Activated CD8-positive, alpha-beta memory T cell treated with anti-CD3 and anti-CD28 coated beads, Interleukin-2, amount 10 ng/mL, durations not matched to agents 7 days and 5 days (primary cell): Measurements from ENCODE around the gene TIAM1. TPM values are rescaled to one million over a fixed set of nuclear protein-coding genes. Genes with fewer than 3 reads are reported as not detected.
A peak's percentile ranks its signal among the peaks of the same experiment; 100 is the strongest.

Experiments used
- ATAC-seq: fragments of 150-1000 bp; cut with Tn5 transposase; one replicate; pipeline ENCODE4 v1.10.0; 2021; ENCODE audit warnings: moderate library complexity
- CTCF ChIA-PET: fragments of 350-600 bp; sonication (Branson Sonifier 250); formaldehyde crosslinking; loops from one replicate; lab custom pipeline; 2021; ENCODE audit warnings: antibody characterized with exemption; lab: Charles Lee
- DNase-seq: peaks from one replicate; pipeline ENCODE4 v3.0.0-alpha.2; 2020
- H3K27ac Mint-ChIP-seq: one replicate; pipeline ENCODE4 v1.8.0; 2021; ENCODE audit warnings: mild to moderate bottlenecking, mixed read lengths
- H3K27me3 Mint-ChIP-seq: one replicate; pipeline ENCODE4 v1.8.0; 2021; ENCODE audit warnings: mixed read lengths
- H3K36me3 Mint-ChIP-seq: one replicate; pipeline ENCODE4 v1.8.0; 2021; ENCODE audit warnings: mild to moderate bottlenecking, mixed read lengths
- H3K4me1 Mint-ChIP-seq: one replicate; pipeline ENCODE4 v1.8.0; 2021; ENCODE audit warnings: mixed read lengths
- H3K4me3 Mint-ChIP-seq: one replicate; pipeline ENCODE4 v1.8.0; 2021; ENCODE audit warnings: mild to moderate bottlenecking, moderate library complexity, mixed read lengths
- H3K9me3 Mint-ChIP-seq: one replicate; pipeline ENCODE4 v1.8.0; 2022; ENCODE audit warnings: low read depth, mixed read lengths
- total RNA-seq, 2 experiments: library from RNA; stranded (reverse); gene quantifications; one replicate each; pipeline ENCODE4 v1.2.3, GENCODE V29; 2021

Gene TIAM1
- total RNA-seq, 2 experiments from 2014 or later, result 18.8 to 20.5 TPM

DNA sequence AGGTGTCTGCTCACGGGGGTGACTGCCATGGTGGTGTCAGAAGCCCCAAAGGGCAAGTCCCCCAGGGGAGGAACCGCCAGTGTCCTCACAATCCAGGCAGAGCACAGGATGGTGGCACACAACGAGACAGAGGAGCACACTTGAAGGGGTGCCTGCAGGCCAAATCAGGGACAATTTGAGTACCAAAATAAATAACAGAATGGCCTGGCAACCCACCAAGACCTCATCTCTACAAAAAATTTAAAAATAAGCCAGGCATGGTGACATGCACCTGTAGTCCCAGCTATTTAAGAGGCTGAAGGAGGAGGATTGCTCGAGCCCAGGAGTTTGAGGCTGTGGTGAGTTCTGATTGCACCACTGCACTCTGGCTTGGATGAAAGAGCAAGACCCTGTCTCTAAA lies 38.2 kb downstream of the TIAM1 start:
- H3K27ac Mint-ChIP-seq, result no peak overlapping the region
- no peaks in the 10 kb centered on the region for H3K9me3 Mint-ChIP-seq
- no peaks in the 10 kb centered on the region for H3K27me3 Mint-ChIP-seq
- H3K36me3 Mint-ChIP-seq, result no peaks in the 10 kb centered on the region
- ATAC-seq (no peak), DNase-seq (no peak)
- no peak overlapping the region for H3K4me3 Mint-ChIP-seq
- no peaks in the 10 kb centered on the region for H3K4me1 Mint-ChIP-seq
- CTCF ChIA-PET, result no interaction called here

- no peak overlapping the region for H3K27ac Mint-ChIP-seq
- peaks cover 2% of the 10 kb centered on the region for H3K9me3 Mint-ChIP-seq
- CTCF ChIA-PET, result no interaction called here
- H3K36me3 Mint-ChIP-seq, result no peaks in the 10 kb centered on the region
- H3K27me3 Mint-ChIP-seq, result no peaks in the 10 kb centered on the region
- ATAC-seq (no peak), DNase-seq (no peak)
- H3K4me3 Mint-ChIP-seq, result no peak overlapping the region
- peaks cover under 1% of the 10 kb centered on the region for H3K4me1 Mint-ChIP-seq
Measured at GRCh38 chr21:31299291-31300147, 44.5 kb downstream of the TIAM1 start.

DNA sequence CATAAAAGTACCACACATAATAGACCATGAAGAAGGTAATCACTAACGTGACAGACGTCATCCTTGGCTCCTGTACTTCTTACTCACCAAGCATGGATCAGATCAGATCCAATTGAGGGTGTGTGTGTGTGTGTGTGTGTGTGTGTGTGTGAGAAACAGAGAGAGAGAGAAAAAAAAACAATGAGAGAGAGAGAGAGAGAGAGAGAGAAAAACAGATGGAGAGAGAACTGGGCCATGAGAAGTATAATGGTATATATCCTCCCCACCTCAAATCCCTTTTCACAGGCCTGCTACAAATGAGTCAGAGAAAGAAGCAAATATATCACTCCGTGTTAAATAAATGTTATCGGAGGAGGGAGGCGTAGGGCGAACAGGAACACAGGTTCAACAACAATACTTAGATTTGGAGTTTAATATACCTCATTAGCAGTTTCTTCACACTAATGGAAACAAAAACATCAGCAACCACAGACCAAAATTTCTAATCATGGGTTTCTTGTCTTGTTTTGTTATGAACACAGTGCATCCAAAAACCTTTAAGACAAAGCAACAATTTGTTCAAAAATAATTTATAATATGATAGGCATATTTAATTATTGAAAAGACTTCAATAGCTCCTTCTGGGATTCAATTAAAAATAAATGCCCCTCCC lies 45.3 kb downstream of the TIAM1 start:
- Mint-ChIP-seq H3K9me3 (peaks cover 2% of the 10 kb centered on the region), H3K4me3 (no peak overlapping the region), H3K27me3 (no peaks in the 10 kb centered on the region), H3K4me1 (peaks cover 6% of the 10 kb centered on the region), H3K36me3 (no peaks in the 10 kb centered on the region), H3K27ac (no peak overlapping the region)
- CTCF ChIA-PET, result no interaction called here
- no peak for ATAC-seq
- DNase-seq, result no peak

DNA sequence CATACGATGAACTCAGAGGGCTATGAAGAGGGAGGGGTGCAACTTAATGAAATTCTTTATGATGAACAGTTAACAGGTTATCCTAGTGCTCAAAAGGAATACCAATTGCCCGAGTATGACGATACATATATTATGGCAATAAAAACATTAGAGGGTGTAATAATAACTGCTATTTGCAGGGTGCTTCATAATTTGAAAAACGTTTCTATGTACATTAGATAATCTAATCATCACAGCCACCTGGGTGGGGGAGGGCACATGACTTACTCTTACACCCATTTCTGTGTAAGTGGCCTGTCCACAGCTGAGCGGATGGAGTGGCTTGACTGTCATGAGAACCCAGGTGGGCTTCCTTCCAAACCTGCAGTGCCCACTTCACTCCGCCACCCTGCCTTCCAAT lies 46.3 kb downstream of the TIAM1 start:
- DNase-seq, result no peak
- no peak for ATAC-seq
- H3K9me3 Mint-ChIP-seq, result peaks cover 2% of the 10 kb centered on the region
- CTCF ChIA-PET, result no interaction called here
- H3K27me3 Mint-ChIP-seq, result no peaks in the 10 kb centered on the region
- H3K27ac Mint-ChIP-seq, result no peak overlapping the region
- no peak overlapping the region for H3K4me3 Mint-ChIP-seq
- H3K36me3 Mint-ChIP-seq, result no peaks in the 10 kb centered on the region
- peaks cover 9% of the 10 kb centered on the region for H3K4me1 Mint-ChIP-seq

DNA sequence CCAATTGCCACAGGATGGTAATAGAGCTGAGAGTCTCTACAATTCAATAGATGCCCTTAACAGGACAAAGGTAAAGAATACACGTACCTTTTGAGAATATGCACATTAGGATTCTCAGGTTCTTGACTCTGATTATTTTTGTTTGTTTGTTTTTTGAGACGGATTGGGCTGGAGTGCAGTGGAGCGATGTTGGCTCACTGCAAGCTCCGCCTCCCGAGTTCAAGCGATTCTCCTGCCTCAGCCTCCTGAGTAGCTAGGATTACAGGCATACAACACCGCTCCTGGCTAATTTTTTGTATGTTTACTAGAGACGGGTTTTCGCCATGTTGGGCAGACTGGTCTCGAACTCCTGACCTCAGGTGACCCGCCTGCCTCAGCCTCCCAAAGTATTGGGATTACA lies 48.4 kb downstream of the TIAM1 start:
- CTCF ChIA-PET, result no interaction called here
- Mint-ChIP-seq H3K36me3 (no peaks in the 10 kb centered on the region), H3K4me1 (peaks cover 9% of the 10 kb centered on the region), H3K27ac (no peak overlapping the region), H3K9me3 (peaks cover 2% of the 10 kb centered on the region), H3K27me3 (no peaks in the 10 kb centered on the region), H3K4me3 (no peak overlapping the region)
- DNase-seq (no peak), ATAC-seq (no peak)

- Mint-ChIP-seq H3K4me1 (peaks cover 9% of the 10 kb centered on the region), H3K4me3 (no peak overlapping the region), H3K9me3 (peaks cover 2% of the 10 kb centered on the region), H3K36me3 (no peaks in the 10 kb centered on the region), H3K27me3 (no peaks in the 10 kb centered on the region), H3K27ac (no peak overlapping the region)
- ATAC-seq (no peak), DNase-seq (no peak)
- CTCF ChIA-PET, result no interaction called here
Measured at GRCh38 chr21:31294691-31295090, 49.4 kb downstream of the TIAM1 start.

- peaks cover 9% of the 10 kb centered on the region for H3K4me1 Mint-ChIP-seq
- H3K9me3 Mint-ChIP-seq, result peaks cover 2% of the 10 kb centered on the region
- H3K27me3 Mint-ChIP-seq, result no peaks in the 10 kb centered on the region
- H3K36me3 Mint-ChIP-seq, result no peaks in the 10 kb centered on the region
- CTCF ChIA-PET, result no interaction called here
- ATAC-seq (peak; percentile 27), DNase-seq (no peak)
- H3K27ac Mint-ChIP-seq, result no peak overlapping the region
- H3K4me3 Mint-ChIP-seq, result no peak overlapping the region
Measured at GRCh38 chr21:31293986-31294385, 50.1 kb downstream of the TIAM1 start.

GRCh38 chr21:31290765-31291164 lies 53.3 kb downstream of the TIAM1 start:
- no peak overlapping the region for H3K4me3 Mint-ChIP-seq
- no peaks in the 10 kb centered on the region for H3K27me3 Mint-ChIP-seq
- ATAC-seq (no peak), DNase-seq (no peak)
- peaks cover 9% of the 10 kb centered on the region for H3K4me1 Mint-ChIP-seq
- no peak overlapping the region for H3K27ac Mint-ChIP-seq
- H3K9me3 Mint-ChIP-seq, result peaks cover 8% of the 10 kb centered on the region
- H3K36me3 Mint-ChIP-seq, result no peaks in the 10 kb centered on the region
- CTCF ChIA-PET, result no interaction called here

DNA sequence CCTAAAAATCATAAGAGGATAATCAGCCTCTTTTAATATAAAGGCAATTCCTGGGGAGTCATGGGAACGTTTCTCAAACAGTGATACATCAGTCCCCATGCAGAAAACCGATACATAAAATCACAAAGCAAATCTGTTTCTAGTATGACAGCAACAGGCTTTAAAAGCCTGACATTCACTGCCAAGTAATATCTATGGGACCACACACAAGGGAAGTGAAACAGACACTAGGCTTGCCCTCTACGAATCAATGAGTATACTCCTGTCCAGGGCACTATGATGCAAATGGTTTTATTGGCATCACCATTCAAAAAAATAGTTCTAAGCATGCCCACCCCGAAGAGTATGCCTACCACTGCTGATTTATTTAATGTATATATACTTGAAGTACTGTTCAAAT lies 54.4 kb downstream of the TIAM1 start:
- Mint-ChIP-seq H3K27me3 (no peaks in the 10 kb centered on the region), H3K9me3 (peaks cover 6% of the 10 kb centered on the region), H3K27ac (no peak overlapping the region), H3K36me3 (no peaks in the 10 kb centered on the region), H3K4me3 (no peak overlapping the region), H3K4me1 (peaks cover 12% of the 10 kb centered on the region)
- CTCF ChIA-PET, result no interaction called here
- no peak for DNase-seq
- no peak for ATAC-seq

DNA sequence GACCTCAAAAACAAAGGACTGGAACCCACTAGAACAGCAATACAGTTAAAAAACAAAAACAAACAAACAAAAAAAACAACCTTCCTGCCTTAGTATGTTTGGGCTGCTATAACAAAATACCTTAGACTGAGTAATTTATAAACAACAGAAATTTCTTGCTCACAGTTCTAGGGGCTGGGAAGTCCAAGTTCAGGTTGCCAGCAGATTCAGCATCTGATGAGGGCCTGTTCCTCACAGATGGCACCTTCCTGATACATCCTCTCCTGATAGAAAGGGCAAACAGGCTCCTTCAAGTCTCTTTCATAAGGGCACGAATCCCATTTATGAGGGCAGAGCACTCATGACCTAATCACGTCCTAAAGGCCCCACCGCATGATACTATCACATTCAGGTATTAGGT lies 55.9 kb downstream of the TIAM1 start:
- DNase-seq (no peak), ATAC-seq (no peak)
- Mint-ChIP-seq H3K27ac (no peak overlapping the region), H3K4me1 (peaks cover 5% of the 10 kb centered on the region), H3K36me3 (no peaks in the 10 kb centered on the region), H3K27me3 (no peaks in the 10 kb centered on the region), H3K4me3 (no peak overlapping the region), H3K9me3 (peaks cover 6% of the 10 kb centered on the region)
- CTCF ChIA-PET, result no interaction called here

DNA sequence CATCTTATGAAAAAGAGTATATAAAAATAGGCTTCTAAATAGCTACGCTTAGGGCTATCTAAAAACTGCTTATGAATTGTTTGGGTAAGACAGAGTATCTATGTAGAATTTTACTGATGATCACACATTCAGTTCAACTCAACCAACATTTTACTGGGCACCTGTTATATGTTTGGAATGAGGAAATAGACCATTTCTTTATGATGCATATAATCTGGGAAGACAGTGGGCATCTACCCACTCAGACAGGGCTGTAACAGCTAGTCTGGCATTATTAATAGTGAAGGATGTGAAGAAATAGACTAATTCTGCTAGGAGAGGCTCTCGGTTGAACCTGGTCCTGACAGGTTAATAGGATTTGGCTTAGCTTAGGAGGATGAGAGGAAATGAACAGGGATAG lies 56.9 kb downstream of the TIAM1 start:
- ATAC-seq, result no peak
- Mint-ChIP-seq H3K9me3 (peaks cover 6% of the 10 kb centered on the region), H3K36me3 (no peaks in the 10 kb centered on the region), H3K4me3 (no peak overlapping the region), H3K27me3 (no peaks in the 10 kb centered on the region), H3K27ac (no peak overlapping the region), H3K4me1 (peaks cover 13% of the 10 kb centered on the region)
- CTCF ChIA-PET, result no interaction called here
- DNase-seq, result no peak

DNA sequence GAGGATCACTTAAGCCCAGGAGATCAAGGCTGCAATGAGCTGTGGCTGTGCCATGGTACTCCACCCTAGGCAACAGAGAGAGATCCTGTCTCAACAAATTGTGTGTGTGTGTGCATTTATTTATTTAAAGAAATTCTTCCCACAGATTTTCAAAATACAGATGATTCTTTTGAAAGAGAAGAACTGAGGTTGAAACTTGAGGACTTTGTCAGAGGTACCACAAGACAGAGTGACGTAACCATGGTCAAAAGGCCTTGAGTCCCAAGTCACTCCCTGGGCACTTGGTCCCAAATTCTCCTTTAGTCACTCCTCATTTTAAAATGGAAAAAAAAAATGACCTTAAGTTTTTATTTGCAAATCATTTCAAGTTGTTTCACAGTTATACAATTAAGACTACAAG lies 57.4 kb downstream of the TIAM1 start:
- no peak overlapping the region for H3K27ac Mint-ChIP-seq
- no peak overlapping the region for H3K4me3 Mint-ChIP-seq
- DNase-seq, result no peak
- H3K36me3 Mint-ChIP-seq, result peaks cover under 1% of the 10 kb centered on the region
- peaks cover 6% of the 10 kb centered on the region for H3K9me3 Mint-ChIP-seq
- no peaks in the 10 kb centered on the region for H3K27me3 Mint-ChIP-seq
- peaks cover 13% of the 10 kb centered on the region for H3K4me1 Mint-ChIP-seq
- CTCF ChIA-PET, result no interaction called here
- no peak for ATAC-seq

DNA sequence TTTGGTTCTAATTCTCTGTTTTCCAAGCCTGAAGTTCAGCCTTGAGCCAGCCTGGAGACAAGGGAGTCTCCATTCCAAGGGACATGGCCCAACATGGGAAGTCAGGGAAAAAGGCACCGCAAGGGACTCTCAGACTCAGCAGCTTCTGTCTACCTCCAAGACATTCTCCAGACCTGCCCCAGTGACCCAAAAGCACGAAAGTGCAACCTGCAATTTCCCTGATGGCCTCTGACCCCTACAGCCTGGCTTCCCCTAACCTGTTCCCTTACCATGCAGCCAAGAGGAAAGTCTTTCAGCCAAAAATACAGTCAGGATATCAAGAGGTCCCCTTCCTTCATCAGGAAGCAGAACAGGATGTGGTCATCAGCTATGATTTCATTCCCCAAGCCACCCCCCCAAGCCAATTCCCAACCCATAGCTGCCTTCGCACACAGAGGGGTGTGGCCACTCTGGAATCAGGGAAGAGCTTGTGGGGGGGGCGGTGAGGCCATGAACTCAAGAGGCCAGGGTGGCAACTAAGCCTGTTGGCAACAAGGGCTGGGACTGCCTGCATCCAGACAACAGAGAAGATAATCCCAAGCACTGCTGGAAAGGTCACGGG lies 59.2 kb downstream of the TIAM1 start:
- H3K27ac Mint-ChIP-seq, result no peak overlapping the region
- DNase-seq (no peak), ATAC-seq (no peak)
- CTCF ChIA-PET, result no interaction called here
- H3K4me1 Mint-ChIP-seq, result peaks cover 13% of the 10 kb centered on the region
- no peaks in the 10 kb centered on the region for H3K27me3 Mint-ChIP-seq
- no peak overlapping the region for H3K4me3 Mint-ChIP-seq
- peaks cover 6% of the 10 kb centered on the region for H3K9me3 Mint-ChIP-seq
- peaks cover 3% of the 10 kb centered on the region for H3K36me3 Mint-ChIP-seq

- Mint-ChIP-seq H3K9me3 (peaks cover 6% of the 10 kb centered on the region), H3K4me3 (no peak overlapping the region), H3K27ac (no peak overlapping the region), H3K4me1 (peaks cover 13% of the 10 kb centered on the region), H3K36me3 (peaks cover 3% of the 10 kb centered on the region), H3K27me3 (no peaks in the 10 kb centered on the region)
- DNase-seq (no peak), ATAC-seq (no peak)
- CTCF ChIA-PET, result no interaction called here
Measured at GRCh38 chr21:31283025-31283424, 61.0 kb downstream of the TIAM1 start.
